ENCODE results near the gene FOXN1.

The FOXN1 gene

DNA sequence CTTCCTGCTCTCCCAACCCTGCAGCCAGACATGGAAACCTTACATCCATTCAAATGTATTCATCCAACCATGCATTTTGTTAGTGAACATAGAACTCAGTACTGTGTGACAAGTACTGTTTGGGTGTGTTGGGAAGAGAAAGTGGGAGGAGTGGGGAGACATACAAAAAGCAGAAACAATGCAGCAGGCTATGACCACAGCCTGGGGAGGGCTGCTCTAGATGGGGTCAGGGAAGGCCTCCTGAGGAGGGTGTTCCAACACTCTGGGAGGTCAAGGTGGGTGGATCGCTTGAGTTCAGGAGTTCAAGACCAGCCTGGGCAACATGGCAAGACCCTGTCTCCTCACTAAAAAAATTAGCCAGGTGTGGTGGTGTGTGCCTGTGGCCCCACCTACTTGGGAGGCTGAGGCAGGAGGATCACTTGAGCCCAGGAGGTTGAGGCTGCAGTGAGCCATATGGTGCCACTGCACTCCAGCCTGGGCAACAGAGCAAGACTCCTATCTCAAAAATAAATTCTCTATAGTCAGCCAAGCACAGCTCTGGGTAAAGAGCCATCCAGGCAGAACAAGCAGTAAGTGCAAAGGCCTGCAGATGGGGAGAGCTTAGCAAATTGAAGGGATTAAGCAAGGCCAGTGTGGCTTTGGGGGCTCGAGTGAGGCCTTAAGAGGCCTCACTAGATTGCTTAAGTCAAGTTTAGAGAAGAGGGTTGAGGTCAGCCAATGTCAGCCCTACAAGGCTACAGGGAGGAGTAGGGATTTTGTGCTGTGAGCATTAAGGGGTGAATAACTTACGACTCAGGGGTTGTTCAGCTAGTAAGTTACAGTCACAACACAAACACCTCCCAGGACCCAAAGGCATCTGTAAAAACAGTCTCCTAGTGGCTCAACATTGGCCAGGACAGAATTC is 27.2 kb upstream of the FOXN1 start:
- no peak for DNase-seq

DNA sequence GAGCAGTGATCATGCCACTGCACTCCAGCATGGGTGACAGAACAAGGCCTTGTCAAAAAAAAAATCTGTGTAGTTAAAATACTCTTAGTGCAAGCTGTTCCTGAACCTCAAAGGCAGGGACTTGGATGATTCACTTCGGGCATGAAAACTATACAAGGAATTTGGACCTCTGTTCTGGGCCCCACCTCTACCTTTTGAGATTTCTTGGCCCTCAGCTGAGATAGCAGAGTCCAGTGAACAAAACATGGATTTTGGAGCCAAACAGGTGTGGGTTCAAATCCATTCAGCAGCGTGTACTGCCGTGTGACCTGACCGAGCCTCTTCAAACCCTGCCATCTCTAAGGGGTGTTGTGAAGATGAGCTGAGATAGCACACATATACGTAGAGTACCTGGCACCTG is 25.9 kb upstream of the FOXN1 start:
- DNase-seq: no peak

DNA sequence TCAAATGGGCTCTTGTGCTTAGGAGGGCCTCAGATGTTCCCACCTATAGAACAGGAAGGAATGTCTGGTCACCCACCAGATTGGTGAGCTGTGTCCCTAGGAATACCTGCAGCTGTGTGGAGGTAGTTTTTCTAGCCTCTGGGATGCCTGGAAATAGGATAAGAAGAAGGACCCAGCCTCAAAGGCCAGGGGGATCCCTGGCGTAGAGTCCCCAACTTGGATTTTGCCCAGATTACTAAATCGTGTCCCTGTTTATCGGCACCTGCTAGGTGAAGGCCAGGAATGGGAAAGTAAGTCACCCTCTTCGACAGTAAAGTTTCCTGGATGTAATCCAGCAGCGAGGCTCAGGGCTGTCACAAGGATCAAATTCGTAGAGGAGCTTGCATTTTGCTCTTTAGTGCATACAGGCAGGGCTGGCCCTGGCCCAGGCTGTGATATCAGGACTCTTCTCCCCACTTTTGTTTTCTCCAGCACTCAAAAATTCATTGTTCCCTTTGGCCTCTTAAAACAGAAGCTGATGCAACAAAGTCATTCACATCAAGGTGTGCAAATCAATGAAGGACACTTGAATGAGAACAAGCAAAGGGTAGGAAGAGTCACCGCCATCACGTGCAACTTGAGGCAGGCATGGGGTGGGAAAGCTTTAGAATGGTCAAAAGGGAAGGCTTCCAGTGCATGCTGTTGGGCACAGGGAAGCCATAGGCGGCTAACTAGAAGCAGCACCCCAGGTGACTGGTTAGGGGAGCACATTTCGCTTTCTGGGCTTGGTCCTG is 25.2 kb upstream of the FOXN1 start:
- no peak for DNase-seq

DNA sequence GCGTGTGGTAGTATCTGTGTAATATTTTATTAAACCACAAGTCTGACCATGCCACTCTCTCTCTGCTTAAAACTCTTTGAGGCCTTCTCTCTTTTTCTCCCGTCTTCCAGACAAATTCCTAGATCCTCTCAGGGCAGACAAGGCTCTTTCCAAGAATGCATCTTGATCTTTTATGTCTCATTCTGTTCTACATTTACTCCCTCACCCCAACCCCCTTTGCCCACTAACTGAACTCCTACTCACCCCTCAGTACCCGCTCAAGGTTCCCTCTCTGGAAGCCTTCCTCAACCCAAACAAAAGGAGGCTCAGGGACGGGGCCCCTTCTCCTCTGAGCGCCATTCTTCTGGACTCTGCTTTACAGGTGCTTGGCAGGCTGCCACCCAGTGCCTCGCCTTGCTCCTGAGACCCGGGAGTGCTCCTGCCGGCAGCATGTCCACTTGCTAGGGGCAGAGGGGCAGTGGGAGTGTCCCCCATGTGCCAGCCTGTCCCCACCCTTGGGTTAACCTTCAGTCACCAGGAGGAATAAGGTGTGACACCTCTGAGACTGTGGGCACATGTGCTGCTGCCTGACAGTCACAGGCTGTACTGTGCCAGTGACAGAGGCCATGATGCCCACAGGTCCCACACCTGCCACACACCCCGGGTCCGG is 23.5 kb upstream of the FOXN1 start:
- DNase-seq: no peak

GRCh38 chr17:28484296-28484695 is 21.9 kb upstream of the FOXN1 start:
- no peak for DNase-seq

DNA sequence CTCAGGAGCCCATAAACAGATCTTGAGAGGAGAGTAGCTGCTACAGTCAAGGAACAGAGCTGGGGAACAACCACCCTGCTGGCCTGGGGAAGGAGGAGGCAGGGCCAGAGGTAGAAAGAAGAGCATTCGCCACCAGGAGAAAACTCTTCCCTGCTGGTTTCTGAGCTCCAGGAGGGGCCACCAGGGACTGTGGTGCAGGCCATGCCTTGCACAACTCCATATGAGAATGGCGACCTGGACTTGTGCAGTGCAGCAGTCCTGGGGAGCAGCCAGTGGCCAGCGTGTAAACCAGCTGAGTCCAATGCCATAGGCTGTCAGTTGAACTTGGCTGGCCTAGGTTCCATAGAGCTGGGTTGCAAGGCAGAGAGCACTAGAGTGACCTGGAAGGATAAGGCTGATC is 21.1 kb upstream of the FOXN1 start:
- DNase-seq: no peak

GRCh38 chr17:28487881-28488532 is 18.1 kb upstream of the FOXN1 start:
- DNase-seq: no peak

DNA sequence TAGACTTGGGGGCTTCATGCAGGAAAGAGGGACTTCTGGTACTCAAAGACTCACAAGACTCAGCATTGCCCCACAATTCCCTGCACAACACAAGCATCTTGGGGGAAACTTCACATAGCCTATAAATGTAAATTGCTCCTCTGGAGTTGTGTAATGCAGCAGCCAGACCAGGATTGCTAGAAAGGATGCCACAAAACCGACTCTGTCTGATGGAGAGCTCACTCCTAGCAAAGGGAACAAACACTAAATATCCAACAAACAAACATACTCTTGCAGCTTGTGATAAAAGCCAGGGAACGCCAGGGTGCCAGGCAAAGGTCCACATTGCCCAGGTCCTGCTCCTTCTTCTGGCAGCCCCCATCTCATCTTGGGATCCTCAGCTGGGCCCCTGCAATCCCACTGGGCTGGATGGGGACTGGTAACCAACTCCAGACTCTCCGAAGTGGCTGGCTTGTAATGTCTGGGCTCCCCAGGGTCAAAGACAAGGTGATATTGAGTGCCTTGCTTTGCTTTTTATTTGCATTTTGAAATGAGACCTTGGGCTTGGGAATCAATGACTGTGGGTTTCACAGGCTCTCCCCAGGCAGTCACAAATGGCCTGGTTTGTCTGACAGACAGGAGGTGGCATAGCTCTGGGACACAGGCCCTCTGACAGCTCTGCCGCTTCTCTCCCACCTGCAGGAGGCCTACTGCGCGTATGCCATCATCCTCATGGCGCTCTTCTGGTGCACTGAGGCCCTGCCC is 17.4 kb upstream of the FOXN1 start:
- DNase-seq: no peak

DNA sequence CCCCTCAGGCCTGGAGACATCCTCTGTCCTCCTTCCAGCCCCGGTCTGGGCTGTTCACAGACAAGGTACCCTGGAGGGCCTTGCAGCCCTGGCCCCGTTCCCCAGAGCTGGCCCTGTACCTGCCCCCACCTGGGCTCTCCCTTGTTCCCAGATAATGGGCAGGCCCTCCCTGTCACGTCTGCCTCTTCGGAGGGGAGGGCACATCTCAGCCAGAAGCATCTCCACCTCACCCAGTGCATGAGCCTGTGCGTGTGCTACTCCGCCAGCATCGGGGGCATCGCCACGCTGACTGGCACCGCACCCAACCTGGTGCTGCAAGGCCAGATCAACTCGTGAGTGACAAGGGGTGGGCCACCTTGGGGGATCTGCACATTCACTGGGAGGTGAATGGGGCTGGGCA is 14.9 kb upstream of the FOXN1 start:
- DNase-seq: no peak

GRCh38 chr17:28491860-28492259 is 14.3 kb upstream of the FOXN1 start:
- DNase-seq: no peak

- no peak for DNase-seq
These were observed 13.5 kb upstream of the FOXN1 start for GRCh38 chr17:28492352-28493310.

- no peak for DNase-seq
These were observed 12.7 kb upstream of the FOXN1 start for GRCh38 chr17:28493460-28493859.

- DNase-seq: peak; percentile 67
These were observed 11.5 kb upstream of the FOXN1 start for GRCh38 chr17:28494445-28495188.

DNA sequence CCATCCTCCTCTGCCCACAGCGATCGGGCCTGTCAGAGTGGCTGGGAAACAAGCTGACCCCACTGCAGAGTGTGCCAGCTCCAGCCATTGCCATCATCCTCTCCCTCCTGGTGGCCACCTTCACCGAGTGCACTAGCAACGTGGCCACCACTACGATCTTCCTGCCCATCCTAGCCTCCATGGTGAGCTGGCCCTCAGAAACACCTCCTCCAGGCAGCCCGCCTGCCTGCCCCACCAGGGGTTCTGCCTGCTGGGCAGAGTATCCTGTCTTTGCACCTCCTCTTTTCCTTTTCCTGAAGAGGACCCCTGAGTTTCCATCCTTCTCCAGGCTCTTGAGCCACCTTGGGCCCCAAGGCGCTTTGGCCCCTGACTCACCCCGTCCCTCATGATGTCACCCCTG is 10.5 kb upstream of the FOXN1 start:
- DNase-seq: no peak

DNA sequence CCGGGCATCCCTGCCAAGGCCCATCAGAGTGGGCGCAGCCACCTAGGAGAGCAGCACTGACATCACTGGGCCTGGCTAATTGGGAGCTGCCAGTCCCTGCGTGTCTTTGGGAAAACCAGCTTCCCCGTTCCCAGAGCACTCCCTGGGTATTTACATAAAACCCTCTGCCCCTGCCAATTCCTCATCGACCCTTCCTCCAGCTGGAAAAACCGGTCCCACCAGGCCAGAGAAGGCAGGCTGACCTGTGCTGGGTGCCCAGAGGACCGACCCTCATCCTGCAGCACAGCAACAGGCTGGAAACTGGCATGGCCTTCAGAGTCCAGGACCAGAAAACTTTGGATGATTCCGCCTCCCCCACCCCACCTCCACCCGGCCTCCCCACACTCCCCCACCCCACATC is 8.2 kb upstream of the FOXN1 start:
- no peak for DNase-seq

DNA sequence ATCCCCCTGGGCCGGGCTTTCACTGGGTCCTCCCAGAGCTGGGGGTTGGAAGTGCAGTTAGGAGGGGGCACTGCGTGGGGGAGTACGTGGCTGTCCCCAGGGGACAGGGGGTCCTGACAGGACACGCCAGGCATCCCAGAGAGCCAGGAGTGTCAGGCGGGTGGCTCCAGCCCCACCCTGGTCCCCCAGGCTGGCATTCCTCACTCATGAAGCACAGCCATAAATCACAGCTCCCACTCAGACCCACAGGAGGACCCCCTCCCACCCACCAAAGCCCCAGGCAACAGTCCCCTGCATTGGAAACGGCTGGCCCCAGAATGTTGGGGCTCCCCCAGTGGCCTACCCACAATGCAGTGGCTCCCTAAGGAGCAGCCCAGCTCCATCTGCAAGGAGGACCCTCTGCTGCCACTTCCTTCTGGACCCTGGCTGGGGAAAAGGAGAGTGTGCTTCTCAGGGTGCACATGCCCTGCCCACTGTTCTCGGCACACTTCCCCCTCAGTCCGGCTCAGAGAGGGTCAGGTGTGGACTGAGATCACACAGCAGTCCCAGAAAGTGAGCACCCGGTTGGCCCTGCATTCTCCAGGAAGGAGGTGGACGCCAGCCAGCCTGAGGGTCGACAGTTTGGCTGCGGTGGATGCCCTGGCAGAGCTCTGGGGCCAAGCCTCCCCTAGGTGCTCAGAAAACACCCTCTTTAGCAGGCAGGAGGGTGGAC is 7.3 kb upstream of the FOXN1 start:
- no peak for DNase-seq

- no peak for DNase-seq
These were observed 6.8 kb upstream of the FOXN1 start for GRCh38 chr17:28499364-28499664.

DNA sequence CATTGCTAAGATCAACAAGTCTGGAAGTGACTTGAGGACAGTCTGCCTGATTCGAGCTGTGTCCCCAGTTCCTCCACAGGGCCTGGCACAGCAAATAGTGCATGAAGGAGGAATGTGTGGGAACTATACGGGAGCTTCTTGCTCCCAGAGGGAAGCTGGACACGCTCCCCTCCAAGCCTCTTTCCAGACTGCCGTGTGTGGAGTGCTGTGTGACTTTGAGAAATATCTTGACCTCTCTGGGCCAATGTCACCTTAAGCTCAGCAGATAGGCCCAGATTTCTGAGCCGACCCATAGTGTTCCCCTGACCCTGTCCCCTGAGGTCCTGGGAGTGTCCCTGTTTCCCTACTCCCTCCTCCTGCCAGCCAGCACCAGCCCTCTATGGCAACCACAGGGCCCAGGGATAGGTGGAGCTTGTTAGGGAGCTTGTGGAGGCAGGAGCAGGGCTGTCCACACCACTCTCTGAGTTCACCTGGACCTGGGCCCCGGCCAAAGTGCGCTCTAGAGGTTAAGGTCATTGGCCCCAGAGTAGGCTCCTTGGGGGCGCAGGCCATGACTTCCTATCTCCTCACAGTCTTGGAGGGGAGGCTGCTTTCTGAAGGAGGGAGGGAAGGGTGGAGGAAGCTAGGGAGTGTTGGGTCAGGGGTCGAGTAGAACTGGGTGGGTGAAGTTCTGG is 6.3 kb upstream of the FOXN1 start:
- no peak for DNase-seq

DNA sequence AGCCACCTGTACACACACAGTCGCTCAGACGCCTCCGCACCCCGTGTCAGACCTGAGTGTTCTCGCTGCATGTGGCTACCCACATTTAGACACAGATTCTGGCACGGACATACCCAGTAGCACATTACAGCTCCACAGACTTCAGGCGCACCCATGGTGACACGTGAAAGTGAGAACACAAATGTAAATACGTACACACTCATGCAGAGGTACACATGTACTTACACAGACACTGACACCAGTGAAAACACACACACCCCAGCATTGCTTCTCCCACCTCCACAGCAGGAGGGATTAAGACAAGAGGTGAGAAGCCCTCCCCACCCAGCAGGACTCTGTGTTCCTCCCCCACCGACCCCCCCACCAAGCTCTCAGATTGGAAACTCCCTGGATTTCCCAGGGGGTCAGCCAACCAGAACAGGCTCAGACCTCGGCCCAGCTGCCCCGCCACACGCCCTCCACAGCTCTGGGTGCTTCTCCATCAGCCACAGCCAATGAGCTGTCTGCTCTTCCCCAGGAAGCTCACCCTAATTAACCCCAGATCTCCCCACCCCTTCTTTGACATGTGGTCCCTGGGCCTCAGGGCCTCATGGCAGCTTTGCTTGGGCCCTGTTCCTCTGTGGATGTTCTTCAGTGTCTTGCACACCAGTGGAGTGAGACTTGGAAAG is 5.3 kb upstream of the FOXN1 start:
- no peak for DNase-seq

All from stimulated activated naive CD4-positive, alpha-beta T cell treated with Interleukin-2 at 50 U/mL for 16 hours (primary cell).